NB4 (cell line): ENCODE measurements around the gene B3GALNT2.

Experiments
- CTCF ChIP-seq: IDR thresholded peaks from one replicate; pipeline ENCODE4 v1.5.1; 2012; ENCODE audit warnings: low read depth, low read length
- POLR2A ChIP-seq: IDR thresholded peaks from 2 replicates; pipeline ENCODE4 v1.6.1; 2011; ENCODE audit warnings: mild to moderate bottlenecking; ENCODE audit not compliant: insufficient read length; ENCODE audit errors: extremely low read depth

DNA sequence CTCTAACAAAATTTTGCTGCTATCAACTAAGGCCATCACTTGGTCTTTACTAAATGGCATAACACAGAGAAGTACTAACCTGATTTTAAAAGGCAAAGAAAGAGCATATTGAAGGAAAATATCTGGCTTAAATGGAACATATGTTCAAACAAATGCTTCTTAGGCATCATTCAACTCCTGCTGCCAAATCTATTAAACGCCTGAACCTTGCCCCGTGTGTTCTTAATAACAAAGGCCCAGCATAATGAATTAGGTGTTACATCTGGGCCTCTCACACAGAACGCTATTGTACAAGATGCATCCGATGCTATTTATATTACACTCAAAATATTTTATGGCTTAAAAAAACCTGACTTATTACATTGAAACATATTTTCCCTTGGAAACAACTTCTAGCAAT, 48.4 kb downstream of the B3GALNT2 start:
- TF ChIP-seq CTCF (no peak), POLR2A (no peak)
